Endothelial cell of umbilical vein (primary cell): ENCODE measurements around the gene JPT2. TPM values are rescaled to one million over a fixed set of nuclear protein-coding genes. Genes with fewer than 3 reads are reported as not detected.

Source experiments
- BruUV-seq: library from RNA; stranded (reverse); fragments of 400-500 nt; replicated peaks from 2 replicates; lab custom pipeline; 2021; lab: Mats Ljungman, UMichigan
- CTCF ChIA-PET: fragments of 300-600, 350-600 bp; sonication (Branson Sonifier 250); formaldehyde crosslinking; loops from one replicate; lab custom pipeline; 2021; ENCODE audit warnings: antibody characterized with exemption, inconsistent platforms; lab: Charles Lee
- POLR2A ChIA-PET: fragments of 300-600, 350-600 bp; sonication (Branson Sonifier 250); formaldehyde crosslinking; loops from one replicate; lab custom pipeline; 2021; ENCODE audit warnings: antibody characterized with exemption, inconsistent platforms; lab: Charles Lee
- DNase-seq: peaks from one replicate; pipeline ENCODE4 v3.0.0-alpha.2; 2011; ENCODE audit warnings: low read depth, low spot score
- FAIRE-seq: peaks from 2 replicates; lab custom pipeline; 2011; peaks lifted over from hg19 to GRCh38; lab: Jason Lieb, UNC
- H2AFZ ChIP-seq: 2 replicates; pipeline ENCODE4 v1.6.0; 2012; ENCODE audit warnings: low read depth, low read length, control low read depth, inconsistent platforms
- H3K27ac ChIP-seq: 2 replicates; pipeline ENCODE4 v1.5.1; 2011; ENCODE audit warnings: low read depth, mild to moderate bottlenecking, control low read depth, low read length, moderate library complexity; ENCODE audit not compliant: insufficient read depth
- H3K27me3 ChIP-seq, 2 experiments: 2 replicates each; pipeline versions ENCODE4 v1.6.0 to v1.6.1; 2011; ENCODE audit warnings: low read length in 2 of 2, mixed read lengths in 1 of 2; ENCODE audit not compliant: control insufficient read depth in 2 of 2, insufficient read depth in 2 of 2
- H3K36me3 ChIP-seq, 2 experiments: 2 replicates in 1 of 2; 3 replicates in 1 of 2; pipeline ENCODE4 v1.5.1; 2011; ENCODE audit warnings: low read length in 2 of 2, mild to moderate bottlenecking in 1 of 2, moderate library complexity in 1 of 2; ENCODE audit not compliant: control insufficient read depth in 2 of 2, insufficient read depth in 2 of 2; ENCODE audit errors: extremely low read depth in 1 of 2
- H3K4me1 ChIP-seq: 3 replicates; pipeline ENCODE4 v1.5.1; 2011; ENCODE audit warnings: mild to moderate bottlenecking, low read length; ENCODE audit not compliant: control insufficient read depth, insufficient read depth; ENCODE audit errors: extremely low read depth
- H3K4me2 ChIP-seq: 2 replicates; pipeline ENCODE4 v1.6.1; 2011; ENCODE audit warnings: low read length, control low read depth, mixed read lengths; ENCODE audit not compliant: insufficient read depth
- H3K4me3 ChIP-seq, 3 experiments: fragments of 200-600 bp in 1 of 3; sonication (generic), shearing (Covaris generic) in 1 of 3; replicated peaks in 1 of 3; 2 replicates each; pipeline ENCODE4 v1.5.1; 2011 to 2016; ENCODE audit warnings: control low read depth in 3 of 3, low read length in 3 of 3, mild to moderate bottlenecking in 2 of 3, inconsistent platforms in 1 of 3, low read depth in 1 of 3, moderate library complexity in 1 of 3; ENCODE audit not compliant: insufficient read depth in 1 of 3
- H3K79me2 ChIP-seq: 2 replicates; pipeline ENCODE4 v1.6.0; 2012; ENCODE audit warnings: low read length, inconsistent platforms; ENCODE audit not compliant: control insufficient read depth, insufficient read depth
- H3K9ac ChIP-seq: replicated peaks from 2 replicates; pipeline ENCODE3; 2011; ENCODE audit warnings: low read length, control low read depth; ENCODE audit not compliant: insufficient read depth; ENCODE audit errors: extremely low read depth
- H3K9me1 ChIP-seq: replicated peaks from 3 replicates; pipeline ENCODE4 v1.6.0; 2011; ENCODE audit warnings: mild to moderate bottlenecking, low read length; ENCODE audit not compliant: control insufficient read depth, insufficient read depth; ENCODE audit errors: extremely low read depth
- H3K9me3 ChIP-seq: replicated peaks from 2 replicates; pipeline ENCODE4 v1.5.1; 2012; ENCODE audit warnings: low read length, inconsistent platforms; ENCODE audit not compliant: control insufficient read depth, insufficient read depth
- H4K20me1 ChIP-seq: replicated peaks from 2 replicates; pipeline ENCODE3; 2011; ENCODE audit warnings: mild to moderate bottlenecking, low read length; ENCODE audit not compliant: control insufficient read depth, insufficient read depth; ENCODE audit errors: extremely low read depth
- CTCF ChIP-seq, 2 donors: IDR thresholded peaks; 1 replicate in 1 of 2; 2 replicates in 1 of 2; pipeline ENCODE4 v1.5.1; 2011; ENCODE audit warnings: low read length in 2 of 2, mild to moderate bottlenecking in 2 of 2, moderate library complexity in 2 of 2, control low read depth in 1 of 2, inconsistent platforms in 1 of 2, low read depth in 1 of 2; ENCODE audit not compliant: insufficient read depth in 1 of 2; ENCODE audit errors: extremely low read depth in 1 of 2
- EZH2 ChIP-seq: IDR thresholded peaks from 2 replicates; pipeline ENCODE4 v1.6.1; 2012; ENCODE audit warnings: borderline replicate concordance, low read depth, mild to moderate bottlenecking, moderate library complexity, low read length, inconsistent platforms; ENCODE audit not compliant: severe bottlenecking
- FOS ChIP-seq: IDR thresholded peaks from 2 replicates; pipeline ENCODE4 v1.6.1; 2011; ENCODE audit warnings: mild to moderate bottlenecking, low read length, moderate library complexity, borderline replicate concordance; ENCODE audit not compliant: insufficient read depth
- GATA2 ChIP-seq: IDR thresholded peaks from 2 replicates; pipeline ENCODE4 v1.7.0; 2011; ENCODE audit warnings: low read depth, mild to moderate bottlenecking, moderate library complexity, mixed read lengths, low read length; ENCODE audit not compliant: insufficient read length, insufficient read depth
- JUN ChIP-seq: IDR thresholded peaks from 2 replicates; pipeline ENCODE4 v1.6.1; 2011; ENCODE audit warnings: borderline replicate concordance, low read depth; ENCODE audit not compliant: insufficient read length, insufficient read depth
- MAX ChIP-seq: IDR thresholded peaks from 2 replicates; pipeline ENCODE4 v1.6.1; 2011; ENCODE audit not compliant: insufficient read depth, insufficient read length
- MYC ChIP-seq: IDR thresholded peaks from one replicate; pipeline ENCODE4 v1.6.1; 2011; ENCODE audit warnings: mild to moderate bottlenecking, low read depth, low read length
- POLR2A ChIP-seq: IDR thresholded peaks from 2 replicates; pipeline ENCODE4 v1.6.1; 2012; ENCODE audit warnings: low read depth, mild to moderate bottlenecking, control low read depth, low read length
- POLR2AphosphoS5 ChIP-seq: IDR thresholded peaks from 2 replicates; pipeline ENCODE4 v1.6.1; 2012; ENCODE audit warnings: low read depth, mild to moderate bottlenecking, control low read depth, low read length, moderate library complexity; ENCODE audit not compliant: insufficient read depth
- dilution Hi-C: fragments of 300-500 bp; cut with MboI; formaldehyde crosslinking; loops from one replicate; pipeline ENCODE4 v1.15.0; 2019; ENCODE audit warnings: low sequenced_read_pairs; ENCODE audit not compliant: extremely low pct_ligation_motif_present
- intact Hi-C: fragments of 100-400 bp; cut with micrococcal nuclease; formaldehyde crosslinking; loops from one replicate; pipeline ENCODE4 v1.10.0; 2022
- polyA plus RNA-seq, 4 experiments: library from polyadenylated mRNA; depleted of rRNA in 3 of 4; stranded (reverse) in 3 of 4; unstranded in 1 of 4; fragments of >200 nt; gene quantifications; 2 replicates each; pipeline versions ENCODE4 v1.2.1 to v1.2.3, GENCODE V29; 2011 to 2012; ENCODE audit warnings: missing spikeins in 1 of 4
- total RNA-seq: library from RNA; stranded (reverse); gene quantifications from 2 replicates; pipeline ENCODE4 v1.2.3, GENCODE V29; 2021

JPT2 gene
- total and polyA plus RNA-seq, 2 donors (not counting 3 experiments of a cell fraction or from before 2014, with no cell fraction given): 35.8 to 93.3 TPM

- H3K4me1 ChIP-seq: peaks cover 9% of the 10 kb centered on the region
- no peaks in the 10 kb centered on the region for H4K20me1 ChIP-seq
- no peak overlapping the region for H3K4me2 ChIP-seq
- DNase-seq (peak; percentile 60), FAIRE-seq (peak; percentile 80)
- no peak overlapping the region for H3K27ac ChIP-seq
- intact Hi-C loops (no loop called here), dilution Hi-C loops (no loop called here)
- CTCF ChIA-PET: interaction anchor here (1.0 to 1.7 kb wide), 16 partner anchors 9 to 294 kb away, joined by 3 to 12 read pairs (median 4); partner anchors contain the start of genes NUBP2 and SPSB3
- no peak overlapping the region for H3K9ac ChIP-seq
- H3K4me3 ChIP-seq: no peak overlapping the region
- peaks cover 4 to 28% of the 10 kb centered on the region in 2 experiments for H3K36me3 ChIP-seq
- no peaks in the 10 kb centered on the region for H3K9me3 ChIP-seq
- TF ChIP-seq EZH2 (no peak), CTCF (IDR thresholded peaks at IDR 0.05; ENCODE audit: extremely low read depth in 1 of 2, insufficient read depth in 1 of 2, low read depth in 1 of 2, low read length in 2 of 2) (peak; percentile 69 to 70)
- BruUV-seq: no TSS peak
- H2AFZ ChIP-seq: no peak overlapping the region
- no peaks in the 10 kb centered on the region for H3K27me3 ChIP-seq
- POLR2A ChIA-PET: interaction anchor here (0.6 kb wide), 1 partner anchor 112 kb away, joined by 5 read pairs; no protein-coding TSS in a partner anchor
- H3K79me2 ChIP-seq: peaks cover 29% of the 10 kb centered on the region
- no peaks in the 10 kb centered on the region for H3K9me1 ChIP-seq
Measured at GRCh38 chr16:1723450-1724147, 45.5 kb downstream of the JPT2 start.

GRCh38 chr16:1724491-1724890 is 46.4 kb downstream of the JPT2 start:
- Histone ChIP-seq H3K27ac (no peak overlapping the region), H3K9ac (no peak overlapping the region), H3K79me2 (peaks cover 22% of the 10 kb centered on the region), H3K27me3 (no peaks in the 10 kb centered on the region), H3K9me1 (no peaks in the 10 kb centered on the region), H4K20me1 (no peaks in the 10 kb centered on the region), H3K36me3 (peaks cover 4 to 31% of the 10 kb centered on the region in 2 experiments), H3K9me3 (no peaks in the 10 kb centered on the region), H3K4me2 (no peak overlapping the region), H3K4me1 (peaks cover 9% of the 10 kb centered on the region), H2AFZ (no peak overlapping the region), H3K4me3 (no peak overlapping the region)
- no peak for DNase-seq
- ChIA-PET POLR2A (no interaction called here), CTCF (interaction anchor here (1.4 to 2.3 kb wide), 3 partner anchors 58 to 295 kb away, joined by 3 to 8 read pairs (median 7); partner anchors contain the start of genes NUBP2 and SPSB3)
- no peak for FAIRE-seq
- dilution Hi-C loops: no loop called here
- intact Hi-C loops: no loop called here
- BruUV-seq: no TSS peak
- TF ChIP-seq POLR2A (no peak), MYC (no peak), EZH2 (no peak), GATA2 (no peak), FOS (no peak), POLR2AphosphoS5 (no peak), MAX (no peak), JUN (no peak), CTCF (IDR thresholded peaks at IDR 0.05; ENCODE audit: extremely low read depth in 1 of 2, insufficient read depth in 1 of 2, low read depth in 1 of 2, low read length in 2 of 2) (no peak)
